B cell (primary cell): ENCODE results near the gene STXBP6. TPM values are rescaled to one million over a fixed set of nuclear protein-coding genes. Genes with fewer than 3 reads are reported as not detected.

Experiments
- ATAC-seq: fragments of 200-7000 bp; cut with Tn5 transposase; one replicate; pipeline ENCODE4 v1.10.0; 2021; ENCODE audit warnings: low read depth, mild to moderate bottlenecking, moderate number of reproducible peaks, moderate library complexity
- CTCF ChIA-PET: fragments of 350-600 bp; sonication (Branson Sonifier 250); formaldehyde crosslinking; loops from one replicate; lab custom pipeline; 2021; ENCODE audit warnings: antibody characterized with exemption, inconsistent platforms; lab: Charles Lee
- POLR2A ChIA-PET: fragments of 350-600 bp; sonication (Branson Sonifier 250); formaldehyde crosslinking; loops from one replicate; lab custom pipeline; 2021; ENCODE audit warnings: antibody characterized with exemption; lab: Charles Lee
- DNase-seq: peaks from one replicate; pipeline ENCODE4 v3.0.0; 2013
- H2AFZ ChIP-seq: 2 replicates; pipeline ENCODE4 v1.6.1; 2012; ENCODE audit warnings: mild to moderate bottlenecking, low read depth, low read length; ENCODE audit not compliant: insufficient read depth, poor library complexity, severe bottlenecking
- H3K27ac ChIP-seq, 2 donors: 1 replicate in 1 of 2; 2 replicates in 1 of 2; pipeline ENCODE4 v1.5.1; 2012 to 2013; ENCODE audit warnings: low read length in 2 of 2, mild to moderate bottlenecking in 2 of 2, moderate library complexity in 1 of 2
- H3K27me3 ChIP-seq, 4 experiments: fragments of 200-600 bp in 1 of 4; sonication (generic) in 1 of 4; replicated peaks in 1 of 4; 1 replicate in 2 of 4; 2 replicates in 2 of 4; pipeline versions ENCODE4 v1.6.1 to v1.7.0; 2013 to 2016; ENCODE audit warnings: low read length in 3 of 4, mild to moderate bottlenecking in 2 of 4, mixed read lengths in 1 of 4, moderate library complexity in 1 of 4; ENCODE audit not compliant: insufficient read depth in 4 of 4, control insufficient read depth in 3 of 4; ENCODE audit errors: control extremely low read depth in 1 of 4
- H3K36me3 ChIP-seq, 2 experiments: replicated peaks in 1 of 2; 1 replicate in 1 of 2; 2 replicates in 1 of 2; pipeline versions ENCODE4 v1.6.1 to v1.7.1; 2013; ENCODE audit warnings: low read length in 1 of 2; ENCODE audit not compliant: insufficient read depth in 2 of 2, control insufficient read depth in 1 of 2; ENCODE audit errors: control extremely low read depth in 1 of 2, extremely low read depth in 1 of 2
- H3K4me1 ChIP-seq, 2 donors: fragments of 200-600 bp in 1 of 2; sonication (generic) in 1 of 2; 1 replicate in 1 of 2; 2 replicates in 1 of 2; pipeline versions ENCODE4 v1.5.1 to v1.6.1; 2013 to 2017; ENCODE audit warnings: low read length in 2 of 2; ENCODE audit not compliant: control insufficient read depth in 2 of 2, insufficient read depth in 2 of 2
- H3K4me2 ChIP-seq: replicated peaks from 2 replicates; pipeline ENCODE3; 2012; ENCODE audit warnings: mild to moderate bottlenecking, low read depth, low read length; ENCODE audit not compliant: poor library complexity, severe bottlenecking
- H3K4me3 ChIP-seq, 5 experiments: fragments of 200-600 bp in 1 of 5; sonication (generic) in 1 of 5; 1 replicate in 3 of 5; 2 replicates in 2 of 5; pipeline versions ENCODE4 v1.5.1 to v1.7.0; 2011 to 2016; ENCODE audit warnings: low read length in 4 of 5, mild to moderate bottlenecking in 4 of 5, low read depth in 2 of 5, control low read depth in 1 of 5, moderate library complexity in 1 of 5; ENCODE audit not compliant: insufficient read depth in 1 of 5; ENCODE audit errors: control extremely low read depth in 1 of 5, extremely low read depth in 1 of 5
- H3K79me2 ChIP-seq: fragments of 200-600 bp; sonication (generic); one replicate; pipeline ENCODE4 v1.6.0; 2016; ENCODE audit warnings: low read length; ENCODE audit not compliant: control insufficient read depth, insufficient read depth
- H3K9ac ChIP-seq: fragments of 200-600 bp; sonication (generic); 2 replicates; pipeline ENCODE4 v1.6.1; 2017; ENCODE audit warnings: mild to moderate bottlenecking, low read length, moderate library complexity
- H3K9me3 ChIP-seq, 3 donors: one replicate each; pipeline versions ENCODE4 v1.6.1 to v1.7.1; 2013; ENCODE audit warnings: low read length in 2 of 3; ENCODE audit not compliant: control insufficient read depth in 2 of 3, insufficient read depth in 1 of 3; ENCODE audit errors: control extremely low read depth in 1 of 3
- H4K20me1 ChIP-seq: 2 replicates; pipeline ENCODE4 v1.6.0; 2012; ENCODE audit warnings: mild to moderate bottlenecking, low read length; ENCODE audit not compliant: insufficient read depth, control insufficient read depth, poor library complexity, severe bottlenecking
- H3K27ac Mint-ChIP-seq: one replicate; pipeline ENCODE4 v1.8.0; 2021; ENCODE audit warnings: mixed read lengths
- H3K27me3 Mint-ChIP-seq: one replicate; pipeline ENCODE4 v1.8.0; 2021; ENCODE audit warnings: mixed read lengths
- H3K4me1 Mint-ChIP-seq: one replicate; pipeline ENCODE4 v1.8.0; 2021; ENCODE audit warnings: mixed read lengths
- H3K4me3 Mint-ChIP-seq: one replicate; pipeline ENCODE4 v1.8.0; 2021; ENCODE audit warnings: mixed read lengths
- H3K9me3 Mint-ChIP-seq: one replicate; pipeline ENCODE4 v1.8.0; 2022; ENCODE audit warnings: mixed read lengths; ENCODE audit not compliant: insufficient read depth
- WGBS: methylation state at CpG from one replicate; pipeline ENCODE4 v1.1.5; 2013; ENCODE audit warnings: missing lambda C conversion rate; ENCODE audit not compliant: insufficient coverage; 5-methylcytosine and 5-hydroxymethylcytosine counted together
- intact Hi-C: fragments of 100-400 bp; cut with micrococcal nuclease; formaldehyde crosslinking; loops from one replicate; pipeline ENCODE4 v1.10.0; 2022
- polyA plus RNA-seq: library from polyadenylated mRNA; depleted of rRNA; stranded (reverse); fragments of >200 nt; gene quantifications from 2 replicates; pipeline ENCODE4 v1.2.3, GENCODE V29; 2012
- total RNA-seq, 2 donors: library from RNA; stranded (reverse); fragments of 120-200 nt in 1 of 2; gene quantifications; 1 replicate in 1 of 2; 2 replicates in 1 of 2; pipeline versions ENCODE4 v1.2.3 to v1.2.4, GENCODE V29; 2013 to 2022
- TF ChIP-seq, protein P1 (sequence below): fragments of 200-600 bp; IDR thresholded peaks from one replicate; pipeline ENCODE4 v1.8.0; 2022; ENCODE audit warnings: antibody characterized with exemption, mild to moderate bottlenecking

STXBP6 gene
- total and polyA plus RNA-seq, 2 donors (not counting 1 experiment from before 2014, with no cell fraction given): 0.01 TPM; not detected in 1

DNA sequence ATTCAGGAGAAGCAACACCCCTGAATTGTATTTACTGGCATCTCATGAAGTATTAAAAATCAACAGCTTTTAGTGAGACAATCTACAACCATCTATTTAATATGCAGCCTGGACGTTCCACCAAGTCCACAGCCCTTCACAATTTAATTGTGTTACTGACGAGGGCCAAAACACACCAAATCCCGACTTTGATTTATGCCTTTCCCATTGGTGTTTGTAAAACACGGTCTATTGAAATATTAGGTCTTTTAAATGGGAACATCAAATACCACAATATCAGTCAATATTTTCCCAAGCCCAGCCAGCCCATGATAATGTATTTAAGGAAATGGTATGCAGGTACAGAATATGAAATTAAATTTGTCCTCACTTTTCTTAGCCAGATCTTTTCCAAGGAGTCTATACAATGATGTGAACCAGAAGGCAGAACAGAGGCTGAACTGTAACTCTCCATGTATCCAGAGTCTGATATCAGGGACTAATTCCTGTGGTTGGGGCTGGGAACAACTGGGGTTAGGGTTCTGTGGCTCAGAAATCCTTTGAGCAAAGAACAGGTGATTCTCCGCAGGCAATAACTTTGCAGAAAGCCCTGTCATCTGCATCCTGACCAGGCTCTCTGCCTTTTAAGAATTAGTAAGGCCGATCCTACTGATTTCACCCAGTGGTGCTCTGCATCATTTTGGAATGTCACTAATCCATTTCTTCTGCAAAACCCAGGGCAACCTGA is 236.7 kb downstream of the STXBP6 start:
- Histone ChIP-seq H3K27ac (no peak overlapping the region), H3K4me2 (no peak overlapping the region), H3K79me2 (no peaks in the 10 kb centered on the region), H3K9me3 (no peaks in the 10 kb centered on the region), H2AFZ (no peak overlapping the region), H4K20me1 (no peaks in the 10 kb centered on the region), H3K36me3 (no peaks in the 10 kb centered on the region), H3K4me3 (no peak overlapping the region), H3K4me1 (no peaks in the 10 kb centered on the region), H3K9ac (no peak overlapping the region), H3K27me3 (peaks cover 0 to 6% (median 0%) of the 10 kb centered on the region in 4 experiments)
- Mint-ChIP-seq H3K27ac (no peak overlapping the region), H3K9me3 (no peaks in the 10 kb centered on the region), H3K27me3 (peaks cover 7% of the 10 kb centered on the region), H3K4me3 (no peak overlapping the region), H3K4me1 (no peaks in the 10 kb centered on the region)
- TF ChIP-seq, protein P1, sequence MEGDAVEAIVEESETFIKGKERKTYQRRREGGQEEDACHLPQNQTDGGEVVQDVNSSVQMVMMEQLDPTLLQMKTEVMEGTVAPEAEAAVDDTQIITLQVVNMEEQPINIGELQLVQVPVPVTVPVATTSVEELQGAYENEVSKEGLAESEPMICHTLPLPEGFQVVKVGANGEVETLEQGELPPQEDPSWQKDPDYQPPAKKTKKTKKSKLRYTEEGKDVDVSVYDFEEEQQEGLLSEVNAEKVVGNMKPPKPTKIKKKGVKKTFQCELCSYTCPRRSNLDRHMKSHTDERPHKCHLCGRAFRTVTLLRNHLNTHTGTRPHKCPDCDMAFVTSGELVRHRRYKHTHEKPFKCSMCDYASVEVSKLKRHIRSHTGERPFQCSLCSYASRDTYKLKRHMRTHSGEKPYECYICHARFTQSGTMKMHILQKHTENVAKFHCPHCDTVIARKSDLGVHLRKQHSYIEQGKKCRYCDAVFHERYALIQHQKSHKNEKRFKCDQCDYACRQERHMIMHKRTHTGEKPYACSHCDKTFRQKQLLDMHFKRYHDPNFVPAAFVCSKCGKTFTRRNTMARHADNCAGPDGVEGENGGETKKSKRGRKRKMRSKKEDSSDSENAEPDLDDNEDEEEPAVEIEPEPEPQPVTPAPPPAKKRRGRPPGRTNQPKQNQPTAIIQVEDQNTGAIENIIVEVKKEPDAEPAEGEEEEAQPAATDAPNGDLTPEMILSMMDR: no peak
- ChIA-PET POLR2A (no interaction called here), CTCF (no interaction called here)
- ATAC-seq (no peak), DNase-seq (no peak)
- 100% methylated on average over 2 of the region's 6 CpGs for WGBS
- intact Hi-C loops: no loop called here

GRCh38 chr14:24809135-24809534 is 240.8 kb downstream of the STXBP6 start:
- H4K20me1 ChIP-seq: no peaks in the 10 kb centered on the region
- no peak overlapping the region for H3K4me2 ChIP-seq
- no peaks in the 10 kb centered on the region for H3K4me1 Mint-ChIP-seq
- H3K9me3 ChIP-seq: peaks cover 0 to 2% (median 0%) of the 10 kb centered on the region in 3 donors
- DNase-seq (no peak), ATAC-seq (no peak)
- no peaks in the 10 kb centered on the region for H3K4me1 ChIP-seq
- 100% methylated on average over 1 of the region's 2 CpGs for WGBS
- no peak overlapping the region for H3K27ac Mint-ChIP-seq
- H3K27me3 Mint-ChIP-seq: peaks cover 4% of the 10 kb centered on the region
- H3K9me3 Mint-ChIP-seq: no peaks in the 10 kb centered on the region
- peaks cover 0 to 4% (median 0%) of the 10 kb centered on the region in 4 experiments for H3K27me3 ChIP-seq
- H3K36me3 ChIP-seq: no peaks in the 10 kb centered on the region
- intact Hi-C loops: no loop called here
- H2AFZ ChIP-seq: no peak overlapping the region
- H3K79me2 ChIP-seq: no peaks in the 10 kb centered on the region
- no peak overlapping the region for H3K4me3 ChIP-seq
- H3K9ac ChIP-seq: no peak overlapping the region
- H3K27ac ChIP-seq: no peak overlapping the region
- no peak overlapping the region for H3K4me3 Mint-ChIP-seq
- ChIA-PET POLR2A (no interaction called here), CTCF (interaction anchor here (1.2 to 1.5 kb wide), 2 partner anchors 8 to 130 kb away, joined by 3 read pairs; no protein-coding TSS in a partner anchor)
- TF ChIP-seq, protein P1: no peak
